ENCODE data around the gene OXCT1. TPM values are rescaled to one million over a fixed set of nuclear protein-coding genes. Genes with fewer than 3 reads are reported as not detected.

The OXCT1 gene
- total RNA-seq, 1 experiment from 2014 or later = 20.6 TPM

DNA sequence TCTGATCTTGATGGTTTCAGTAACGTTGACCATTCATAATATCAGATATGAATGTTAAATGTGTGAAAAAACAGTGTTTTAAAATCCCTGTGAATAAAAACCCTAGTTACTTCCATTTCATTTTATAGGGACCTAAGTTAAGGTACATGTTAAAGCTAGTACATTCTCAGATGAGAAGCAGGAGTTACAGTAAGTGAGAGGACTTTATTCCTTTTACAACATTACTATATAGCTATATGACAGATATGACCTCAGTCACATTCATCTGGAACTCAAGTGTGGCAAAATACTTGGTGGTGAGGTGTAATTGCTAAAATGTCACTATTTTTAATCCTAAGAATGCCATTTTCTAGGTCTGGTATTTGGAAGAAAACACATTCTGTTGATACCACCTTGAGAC, 96.4 kb downstream of the OXCT1 start:
- no peak for TF ChIP-seq IRF2 (CRISPR knock-in tag; IDR thresholded peaks at IDR 0.05; ENCODE audit: borderline replicate concordance, low read depth)
- TF ChIP-seq ZNF263 (CRISPR knock-in tag; IDR thresholded peaks at IDR 0.05; ENCODE audit: low read depth) = no peak
- no peak for TF ChIP-seq SP1 (CRISPR knock-in tag; conservative IDR thresholded peaks at IDR 0.05)
- H3K27ac Mint-ChIP-seq = no peak overlapping the region
- H3K4me3 Mint-ChIP-seq = no peak overlapping the region
- H3K27me3 Mint-ChIP-seq (ENCODE audit: low read depth) = no peaks in the 10 kb centered on the region
- ChIA-PET CTCF (no interaction called here), POLR2A (interaction anchor here (0.6 kb wide), 1 partner anchor 14 kb away, joined by 6 read pairs; no protein-coding TSS in a partner anchor)
- no peaks in the 10 kb centered on the region for H3K36me3 Mint-ChIP-seq
- ATAC-seq (no peak), DNase-seq (ENCODE audit: low spot score) (no peak)
- H3K4me1 Mint-ChIP-seq = peaks cover 16% of the 10 kb centered on the region
- H3K9me3 Mint-ChIP-seq = no peaks in the 10 kb centered on the region

DNA sequence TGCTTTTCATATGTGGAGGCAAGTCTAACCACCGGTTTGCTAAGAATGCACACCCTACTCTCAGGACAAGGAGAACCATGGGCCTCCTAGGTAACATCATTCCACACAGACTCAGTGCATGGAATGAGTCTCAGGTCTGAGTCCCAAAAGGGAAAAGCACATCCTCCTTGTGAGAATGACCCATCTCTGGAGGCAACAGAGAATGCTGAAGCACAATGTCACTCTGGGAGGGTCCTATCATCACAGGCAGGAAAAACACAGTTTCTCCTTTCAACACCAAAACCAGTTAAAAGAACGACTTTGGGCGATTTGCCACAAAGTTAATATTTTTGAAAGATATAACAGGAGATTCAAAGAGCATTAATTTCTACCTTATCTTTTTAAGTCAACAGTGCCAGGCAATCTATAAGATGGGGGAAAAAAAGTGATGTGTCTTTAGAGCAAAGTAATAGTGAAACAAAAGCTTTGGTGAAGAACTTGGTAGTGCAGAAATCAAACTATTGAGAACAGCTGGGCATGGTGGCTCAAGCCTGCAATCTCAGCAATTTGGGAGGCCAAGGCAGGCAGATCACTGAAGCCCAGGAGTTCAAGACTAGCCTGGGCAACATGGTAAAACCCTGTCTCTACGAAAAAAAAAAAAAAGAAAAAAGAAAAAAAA, 97.3 kb downstream of the OXCT1 start:
- CTCF ChIA-PET = no interaction called here
- TF ChIP-seq SOX15 (CRISPR knock-in tag; IDR thresholded peaks at IDR 0.05) (no peak), MXD4 (CRISPR knock-in tag; IDR thresholded peaks at IDR 0.05; ENCODE audit: borderline replicate concordance) (no peak)
- TF ChIP-seq, protein P1, sequence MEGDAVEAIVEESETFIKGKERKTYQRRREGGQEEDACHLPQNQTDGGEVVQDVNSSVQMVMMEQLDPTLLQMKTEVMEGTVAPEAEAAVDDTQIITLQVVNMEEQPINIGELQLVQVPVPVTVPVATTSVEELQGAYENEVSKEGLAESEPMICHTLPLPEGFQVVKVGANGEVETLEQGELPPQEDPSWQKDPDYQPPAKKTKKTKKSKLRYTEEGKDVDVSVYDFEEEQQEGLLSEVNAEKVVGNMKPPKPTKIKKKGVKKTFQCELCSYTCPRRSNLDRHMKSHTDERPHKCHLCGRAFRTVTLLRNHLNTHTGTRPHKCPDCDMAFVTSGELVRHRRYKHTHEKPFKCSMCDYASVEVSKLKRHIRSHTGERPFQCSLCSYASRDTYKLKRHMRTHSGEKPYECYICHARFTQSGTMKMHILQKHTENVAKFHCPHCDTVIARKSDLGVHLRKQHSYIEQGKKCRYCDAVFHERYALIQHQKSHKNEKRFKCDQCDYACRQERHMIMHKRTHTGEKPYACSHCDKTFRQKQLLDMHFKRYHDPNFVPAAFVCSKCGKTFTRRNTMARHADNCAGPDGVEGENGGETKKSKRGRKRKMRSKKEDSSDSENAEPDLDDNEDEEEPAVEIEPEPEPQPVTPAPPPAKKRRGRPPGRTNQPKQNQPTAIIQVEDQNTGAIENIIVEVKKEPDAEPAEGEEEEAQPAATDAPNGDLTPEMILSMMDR (IDR thresholded peaks at IDR 0.05) = no peak
- TF ChIP-seq, protein P2, sequence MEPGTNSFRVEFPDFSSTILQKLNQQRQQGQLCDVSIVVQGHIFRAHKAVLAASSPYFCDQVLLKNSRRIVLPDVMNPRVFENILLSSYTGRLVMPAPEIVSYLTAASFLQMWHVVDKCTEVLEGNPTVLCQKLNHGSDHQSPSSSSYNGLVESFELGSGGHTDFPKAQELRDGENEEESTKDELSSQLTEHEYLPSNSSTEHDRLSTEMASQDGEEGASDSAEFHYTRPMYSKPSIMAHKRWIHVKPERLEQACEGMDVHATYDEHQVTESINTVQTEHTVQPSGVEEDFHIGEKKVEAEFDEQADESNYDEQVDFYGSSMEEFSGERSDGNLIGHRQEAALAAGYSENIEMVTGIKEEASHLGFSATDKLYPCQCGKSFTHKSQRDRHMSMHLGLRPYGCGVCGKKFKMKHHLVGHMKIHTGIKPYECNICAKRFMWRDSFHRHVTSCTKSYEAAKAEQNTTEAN (CRISPR knock-in tag; IDR thresholded peaks at IDR 0.05) = no peak
- H3K9me3 Mint-ChIP-seq = no peaks in the 10 kb centered on the region
- DNase-seq (ENCODE audit: low spot score) = no peak
- H3K27me3 Mint-ChIP-seq (ENCODE audit: low read depth) = no peaks in the 10 kb centered on the region
- no peak for ATAC-seq
- peaks cover 16% of the 10 kb centered on the region for H3K4me1 Mint-ChIP-seq
- H3K36me3 Mint-ChIP-seq = no peaks in the 10 kb centered on the region
- POLR2A ChIA-PET = interaction anchor here (0.6 kb wide), 1 partner anchor 14 kb away, joined by 6 read pairs; no protein-coding TSS in a partner anchor
- H3K4me3 Mint-ChIP-seq = no peak overlapping the region
- no peak overlapping the region for H3K27ac Mint-ChIP-seq

DNA sequence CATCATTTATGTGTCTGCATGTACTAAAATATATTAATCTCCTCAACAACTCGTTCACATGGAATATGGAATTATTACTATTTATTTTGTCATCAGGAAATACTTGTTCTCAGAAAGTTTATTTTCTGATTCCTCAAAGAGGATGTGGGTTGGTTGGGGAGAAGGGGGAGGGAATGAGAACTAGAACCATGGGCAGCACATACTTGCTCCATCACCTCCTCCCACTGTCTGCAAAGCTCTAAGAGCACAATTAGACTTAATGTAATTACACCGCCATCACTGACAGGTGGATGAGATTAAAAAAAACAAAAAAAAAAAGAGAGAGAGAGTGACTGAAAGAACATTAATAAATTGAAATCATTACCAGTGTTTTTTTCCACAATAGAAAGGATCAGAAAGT, 98.2 kb downstream of the OXCT1 start:
- TF ChIP-seq, protein P3, sequence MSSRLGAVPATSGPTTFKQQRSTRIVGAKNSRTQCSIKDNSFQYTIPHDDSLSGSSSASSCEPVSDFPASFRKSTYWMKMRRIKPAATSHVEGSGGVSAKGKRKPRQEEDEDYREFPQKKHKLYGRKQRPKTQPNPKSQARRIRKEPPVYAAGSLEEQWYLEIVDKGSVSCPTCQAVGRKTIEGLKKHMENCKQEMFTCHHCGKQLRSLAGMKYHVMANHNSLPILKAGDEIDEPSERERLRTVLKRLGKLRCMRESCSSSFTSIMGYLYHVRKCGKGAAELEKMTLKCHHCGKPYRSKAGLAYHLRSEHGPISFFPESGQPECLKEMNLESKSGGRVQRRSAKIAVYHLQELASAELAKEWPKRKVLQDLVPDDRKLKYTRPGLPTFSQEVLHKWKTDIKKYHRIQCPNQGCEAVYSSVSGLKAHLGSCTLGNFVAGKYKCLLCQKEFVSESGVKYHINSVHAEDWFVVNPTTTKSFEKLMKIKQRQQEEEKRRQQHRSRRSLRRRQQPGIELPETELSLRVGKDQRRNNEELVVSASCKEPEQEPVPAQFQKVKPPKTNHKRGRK (CRISPR knock-in tag; IDR thresholded peaks at IDR 0.05; ENCODE audit: borderline replicate concordance) = no peak
- TF ChIP-seq MYBL2 (CRISPR knock-in tag; IDR thresholded peaks at IDR 0.05) (no peak), NFATC4 (CRISPR knock-in tag; IDR thresholded peaks at IDR 0.05) (no peak), GRHL2 (CRISPR knock-in tag; IDR thresholded peaks at IDR 0.05; ENCODE audit: insufficient replicate concordance, severe bottlenecking) (no peak), ELF4 (CRISPR knock-in tag; IDR thresholded peaks at IDR 0.05; ENCODE audit: low read depth) (no peak)
- TF ChIP-seq, protein P4, sequence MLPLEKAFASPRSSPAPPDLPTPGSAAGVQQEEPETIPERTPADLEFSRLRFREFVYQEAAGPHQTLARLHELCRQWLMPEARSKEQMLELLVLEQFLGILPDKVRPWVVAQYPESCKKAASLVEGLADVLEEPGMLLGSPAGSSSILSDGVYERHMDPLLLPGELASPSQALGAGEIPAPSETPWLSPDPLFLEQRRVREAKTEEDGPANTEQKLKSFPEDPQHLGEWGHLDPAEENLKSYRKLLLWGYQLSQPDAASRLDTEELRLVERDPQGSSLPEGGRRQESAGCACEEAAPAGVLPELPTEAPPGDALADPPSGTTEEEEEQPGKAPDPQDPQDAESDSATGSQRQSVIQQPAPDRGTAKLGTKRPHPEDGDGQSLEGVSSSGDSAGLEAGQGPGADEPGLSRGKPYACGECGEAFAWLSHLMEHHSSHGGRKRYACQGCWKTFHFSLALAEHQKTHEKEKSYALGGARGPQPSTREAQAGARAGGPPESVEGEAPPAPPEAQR (CRISPR knock-in tag; IDR thresholded peaks at IDR 0.05) = no peak
- peaks cover 16% of the 10 kb centered on the region for H3K4me1 Mint-ChIP-seq
- no peak overlapping the region for H3K27ac Mint-ChIP-seq
- DNase-seq (ENCODE audit: low spot score) (no peak), ATAC-seq (no peak)
- CTCF ChIA-PET = no interaction called here
- H3K36me3 Mint-ChIP-seq = no peaks in the 10 kb centered on the region
- no peak overlapping the region for H3K4me3 Mint-ChIP-seq
- no peaks in the 10 kb centered on the region for H3K27me3 Mint-ChIP-seq (ENCODE audit: low read depth)
- POLR2A ChIA-PET = no interaction called here
- H3K9me3 Mint-ChIP-seq = no peaks in the 10 kb centered on the region

DNA sequence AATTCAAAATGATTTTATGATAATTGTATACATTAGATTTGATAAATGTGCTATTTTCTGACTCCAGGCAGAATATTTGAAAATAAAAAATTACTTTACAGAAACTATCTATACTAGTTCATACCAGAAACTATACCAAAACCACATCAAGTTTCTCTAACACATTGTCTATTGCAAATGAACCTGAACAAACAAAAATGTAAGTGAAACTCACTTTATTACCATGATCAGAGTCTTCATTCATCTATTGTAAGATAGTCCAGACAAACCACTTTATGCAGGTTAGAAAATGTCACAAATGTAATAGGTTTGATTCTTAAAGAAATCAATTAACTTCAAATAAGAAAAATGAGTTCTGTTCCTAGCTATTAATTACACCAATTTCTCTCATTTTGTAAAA, 99.4 kb downstream of the OXCT1 start:
- Mint-ChIP-seq H3K4me3 (no peak overlapping the region), H3K27ac (no peak overlapping the region), H3K27me3 (ENCODE audit: low read depth) (no peaks in the 10 kb centered on the region), H3K36me3 (no peaks in the 10 kb centered on the region), H3K4me1 (peaks cover 8% of the 10 kb centered on the region), H3K9me3 (no peaks in the 10 kb centered on the region)
- ChIA-PET POLR2A (no interaction called here), CTCF (no interaction called here)
- DNase-seq (ENCODE audit: low spot score) = no peak
- TF ChIP-seq, protein P5, sequence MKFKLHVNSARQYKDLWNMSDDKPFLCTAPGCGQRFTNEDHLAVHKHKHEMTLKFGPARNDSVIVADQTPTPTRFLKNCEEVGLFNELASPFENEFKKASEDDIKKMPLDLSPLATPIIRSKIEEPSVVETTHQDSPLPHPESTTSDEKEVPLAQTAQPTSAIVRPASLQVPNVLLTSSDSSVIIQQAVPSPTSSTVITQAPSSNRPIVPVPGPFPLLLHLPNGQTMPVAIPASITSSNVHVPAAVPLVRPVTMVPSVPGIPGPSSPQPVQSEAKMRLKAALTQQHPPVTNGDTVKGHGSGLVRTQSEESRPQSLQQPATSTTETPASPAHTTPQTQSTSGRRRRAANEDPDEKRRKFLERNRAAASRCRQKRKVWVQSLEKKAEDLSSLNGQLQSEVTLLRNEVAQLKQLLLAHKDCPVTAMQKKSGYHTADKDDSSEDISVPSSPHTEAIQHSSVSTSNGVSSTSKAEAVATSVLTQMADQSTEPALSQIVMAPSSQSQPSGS (CRISPR knock-in tag; IDR thresholded peaks at IDR 0.05; ENCODE audit: borderline replicate concordance, low read depth) = no peak
- TF ChIP-seq PRRX2 (CRISPR knock-in tag; IDR thresholded peaks at IDR 0.05) = no peak
- no peak for ATAC-seq

Data from WTC11 (cell line).